Tibial nerve (tissue), 4 donors: Measurements from ENCODE around the gene USP3.

ENCODE experiments used
- EP300 ChIP-seq, 2 donors: sonication (generic); formaldehyde crosslinking; IDR thresholded peaks; one replicate each; pipeline ENCODE4 v1.6.1; 2017; ENCODE audit warnings: antibody characterized with exemption in 2 of 2, mild to moderate bottlenecking in 1 of 2
- POLR2A ChIP-seq, 2 donors: fragments of 450-650 bp; IDR thresholded peaks; one replicate each; pipeline ENCODE4 v1.6.1; 2017; ENCODE audit warnings: antibody characterized with exemption in 2 of 2, mild to moderate bottlenecking in 2 of 2, moderate library complexity in 2 of 2
- TF ChIP-seq, protein P1 (sequence below), 5 experiments: fragments of 200-600 bp in 3 of 5; fragments of 450-650 bp in 2 of 5; sonication (generic) in 3 of 5; IDR thresholded peaks; one replicate each; pipeline ENCODE4 v1.5.1; 2016 to 2019; ENCODE audit warnings: antibody characterized with exemption in 5 of 5, mild to moderate bottlenecking in 3 of 5, moderate library complexity in 2 of 5

DNA sequence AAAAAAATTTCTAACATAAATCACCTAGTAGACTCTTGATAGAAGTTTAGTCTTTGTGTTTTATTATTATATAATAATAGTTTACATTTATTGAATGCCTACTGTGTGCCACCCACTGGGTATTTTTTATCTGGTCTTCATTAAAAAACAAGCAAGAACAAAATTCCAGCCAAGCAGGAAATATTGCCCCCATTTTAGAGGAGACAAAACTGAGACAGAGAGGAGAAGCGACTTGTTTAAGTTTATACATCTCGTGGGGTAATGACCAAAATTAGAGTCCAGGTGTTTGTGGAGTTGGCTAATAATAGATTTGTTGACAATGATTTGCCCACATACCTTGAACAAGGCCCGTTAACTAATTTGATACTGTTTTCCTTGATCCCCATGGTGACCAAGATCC, 59.7 kb downstream of the USP3 start:
- TF ChIP-seq POLR2A (IDR thresholded peaks at IDR 0.05) (no peak), EP300 (IDR thresholded peaks at IDR 0.05) (no peak)
- TF ChIP-seq, protein P1, sequence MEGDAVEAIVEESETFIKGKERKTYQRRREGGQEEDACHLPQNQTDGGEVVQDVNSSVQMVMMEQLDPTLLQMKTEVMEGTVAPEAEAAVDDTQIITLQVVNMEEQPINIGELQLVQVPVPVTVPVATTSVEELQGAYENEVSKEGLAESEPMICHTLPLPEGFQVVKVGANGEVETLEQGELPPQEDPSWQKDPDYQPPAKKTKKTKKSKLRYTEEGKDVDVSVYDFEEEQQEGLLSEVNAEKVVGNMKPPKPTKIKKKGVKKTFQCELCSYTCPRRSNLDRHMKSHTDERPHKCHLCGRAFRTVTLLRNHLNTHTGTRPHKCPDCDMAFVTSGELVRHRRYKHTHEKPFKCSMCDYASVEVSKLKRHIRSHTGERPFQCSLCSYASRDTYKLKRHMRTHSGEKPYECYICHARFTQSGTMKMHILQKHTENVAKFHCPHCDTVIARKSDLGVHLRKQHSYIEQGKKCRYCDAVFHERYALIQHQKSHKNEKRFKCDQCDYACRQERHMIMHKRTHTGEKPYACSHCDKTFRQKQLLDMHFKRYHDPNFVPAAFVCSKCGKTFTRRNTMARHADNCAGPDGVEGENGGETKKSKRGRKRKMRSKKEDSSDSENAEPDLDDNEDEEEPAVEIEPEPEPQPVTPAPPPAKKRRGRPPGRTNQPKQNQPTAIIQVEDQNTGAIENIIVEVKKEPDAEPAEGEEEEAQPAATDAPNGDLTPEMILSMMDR (IDR thresholded peaks at IDR 0.05), result no peak
